Activated T-cell treated with anti-CD3 and anti-CD28 coated beads for 1 hour (primary cell): ENCODE results near the gene PPP1R17.

Experiments used
- DNase-seq: peaks from one replicate; pipeline ENCODE4 v3.0.0-alpha.2; 2020; ENCODE audit warnings: low read depth

The PPP1R17 gene

DNA sequence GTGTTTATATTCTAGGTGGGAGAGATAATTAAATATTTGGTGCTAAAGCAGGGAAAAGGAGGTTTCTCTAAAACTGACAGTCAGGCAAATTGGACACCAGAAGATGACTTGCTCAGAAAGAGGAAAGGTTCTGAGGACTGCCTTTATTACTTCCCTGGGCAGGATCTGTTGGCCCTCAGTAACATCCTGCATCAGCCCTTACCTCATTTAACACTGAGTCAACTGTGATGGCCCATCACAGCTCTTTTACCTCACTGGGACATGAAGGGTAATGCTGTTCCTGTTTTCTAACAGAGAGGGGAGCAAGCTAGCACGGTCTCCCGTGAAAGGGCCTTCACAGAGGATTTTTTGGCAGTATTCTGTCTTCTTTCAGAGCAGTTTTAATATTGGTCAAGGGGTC, 12.0 kb downstream of the PPP1R17 start:
- no peak for DNase-seq

DNA sequence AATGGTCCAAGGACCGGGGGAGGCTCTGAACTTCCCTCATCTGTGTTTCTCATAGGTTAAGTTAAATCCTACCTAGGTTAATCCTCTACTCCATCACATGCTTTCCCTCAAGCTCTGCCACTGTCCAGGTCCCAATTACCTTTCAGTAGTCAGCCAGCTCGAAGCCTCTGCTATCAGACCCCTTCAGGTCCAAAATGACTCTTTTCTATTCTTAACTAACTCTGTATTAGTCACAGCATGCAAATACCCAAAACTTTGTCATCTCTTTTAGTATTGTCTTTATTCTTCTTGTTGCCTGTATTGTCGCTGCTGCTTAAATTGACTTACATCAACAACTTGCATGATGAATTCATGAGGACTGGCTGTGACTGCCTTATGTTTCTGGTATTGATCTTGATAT, 15.3 kb downstream of the PPP1R17 start:
- no peak for DNase-seq

- no peak for DNase-seq
Observed at GRCh38 chr7:31705377-31705776, 18.4 kb downstream of the PPP1R17 start.

DNA sequence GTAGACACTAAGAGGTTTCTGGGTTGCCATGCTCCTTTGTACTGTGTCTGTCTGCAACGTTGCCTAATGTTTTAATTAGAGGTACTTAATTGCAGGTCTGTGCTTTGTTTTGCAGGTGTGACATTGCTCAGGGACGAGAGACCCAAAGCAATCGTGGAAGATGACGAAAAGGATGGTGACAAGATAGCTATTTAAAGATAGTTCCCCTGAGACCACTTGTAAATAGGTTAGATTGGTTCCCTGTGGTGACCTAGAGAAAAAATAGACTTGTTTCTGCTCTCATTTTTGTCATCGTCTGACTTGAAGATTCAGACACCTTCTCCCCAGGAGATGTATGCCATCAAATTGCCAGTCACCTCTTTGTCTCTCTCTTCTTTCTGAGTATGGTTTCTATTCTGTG, 20.1 kb downstream of the PPP1R17 start:
- no peak for DNase-seq

DNA sequence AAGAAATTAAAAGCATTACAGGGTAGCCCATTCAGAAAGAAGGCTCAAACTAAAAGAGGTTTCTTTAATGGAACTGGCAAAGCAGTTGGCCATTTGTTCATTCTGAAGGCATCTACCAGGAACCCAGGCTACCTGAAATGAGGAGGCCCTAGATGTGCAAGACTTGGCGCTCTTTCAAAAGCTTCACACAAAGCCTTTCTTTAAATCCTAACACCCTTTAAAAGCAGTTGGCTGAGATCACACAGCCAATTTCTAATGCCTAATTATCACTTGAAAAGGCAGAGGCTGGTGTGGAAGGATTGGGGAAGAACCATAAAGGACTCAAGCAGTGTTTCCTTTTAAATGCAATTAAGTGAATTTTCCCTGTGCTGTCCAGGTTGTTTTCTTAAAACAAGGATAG, 23.2 kb downstream of the PPP1R17 start:
- no peak for DNase-seq

DNA sequence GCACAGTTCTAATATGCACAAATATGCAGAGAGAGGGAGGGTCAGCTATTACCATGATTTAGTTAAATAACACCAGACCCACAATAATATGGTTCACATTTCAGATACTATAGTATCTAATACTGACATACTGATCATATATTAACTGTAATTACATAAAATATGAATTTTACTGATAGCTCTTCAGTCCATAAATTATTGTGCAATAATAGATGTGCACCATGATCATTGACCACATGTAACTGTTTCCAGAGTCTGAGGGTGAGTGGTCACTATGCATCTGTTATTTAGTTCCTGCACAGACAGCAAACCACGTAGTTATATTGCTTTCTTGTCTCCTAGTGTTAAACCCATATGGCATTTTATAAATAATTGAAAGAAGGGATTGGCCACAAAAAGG, 29.3 kb downstream of the PPP1R17 start:
- DNase-seq: no peak

- no peak for DNase-seq
Observed at GRCh38 chr7:31720366-31720765, 33.4 kb downstream of the PPP1R17 start.

GRCh38 chr7:31724696-31725095, 37.7 kb downstream of the PPP1R17 start:
- DNase-seq: no peak

DNA sequence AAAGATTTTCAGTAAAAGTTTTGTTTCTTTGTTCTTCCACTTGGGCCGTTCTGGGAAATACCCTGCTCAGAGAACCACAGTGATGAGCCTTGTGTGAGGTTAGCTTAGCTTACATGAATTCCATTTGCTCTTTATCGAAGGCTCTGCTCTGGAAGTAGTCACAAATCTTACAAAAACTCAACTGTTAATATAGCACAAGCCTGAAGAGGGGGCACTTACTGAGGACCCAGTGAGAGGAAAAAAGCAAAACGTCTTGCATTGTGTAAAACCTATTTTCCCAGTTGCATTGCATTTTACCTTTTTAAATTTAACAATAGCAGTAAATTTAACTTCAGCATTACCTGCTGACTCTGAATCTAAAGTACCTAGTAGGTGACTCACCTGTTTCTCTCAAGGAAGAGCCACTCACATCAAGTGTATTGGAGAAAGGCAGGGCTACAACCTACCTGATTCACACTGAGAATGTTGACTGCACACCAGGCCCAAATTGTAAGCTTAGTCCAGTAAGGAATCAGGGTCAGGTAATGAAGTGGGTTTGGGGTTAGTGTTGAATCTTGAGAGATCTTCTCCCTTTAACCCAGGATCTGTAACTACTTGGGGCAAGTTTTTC, 42.3 kb downstream of the PPP1R17 start:
- no peak for DNase-seq

DNA sequence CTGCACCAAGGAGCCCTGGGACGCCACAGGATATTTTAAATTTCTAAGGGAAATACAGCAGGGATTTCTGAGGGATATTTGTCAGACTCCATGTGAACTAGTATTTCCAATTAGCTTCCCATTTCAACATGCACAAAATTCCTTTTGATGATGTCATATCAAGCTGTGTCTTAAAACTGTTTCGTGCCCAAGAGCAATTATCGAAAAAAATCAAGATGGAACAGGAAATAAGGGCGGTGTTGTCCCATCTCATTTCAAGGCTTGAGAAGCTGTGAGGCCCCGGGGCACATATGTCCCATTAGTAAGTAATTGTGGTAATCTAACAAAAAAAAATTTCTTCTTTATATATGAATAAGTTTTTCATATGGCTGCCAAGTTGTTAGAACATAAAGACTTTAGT, 47.4 kb downstream of the PPP1R17 start:
- DNase-seq: no peak

DNA sequence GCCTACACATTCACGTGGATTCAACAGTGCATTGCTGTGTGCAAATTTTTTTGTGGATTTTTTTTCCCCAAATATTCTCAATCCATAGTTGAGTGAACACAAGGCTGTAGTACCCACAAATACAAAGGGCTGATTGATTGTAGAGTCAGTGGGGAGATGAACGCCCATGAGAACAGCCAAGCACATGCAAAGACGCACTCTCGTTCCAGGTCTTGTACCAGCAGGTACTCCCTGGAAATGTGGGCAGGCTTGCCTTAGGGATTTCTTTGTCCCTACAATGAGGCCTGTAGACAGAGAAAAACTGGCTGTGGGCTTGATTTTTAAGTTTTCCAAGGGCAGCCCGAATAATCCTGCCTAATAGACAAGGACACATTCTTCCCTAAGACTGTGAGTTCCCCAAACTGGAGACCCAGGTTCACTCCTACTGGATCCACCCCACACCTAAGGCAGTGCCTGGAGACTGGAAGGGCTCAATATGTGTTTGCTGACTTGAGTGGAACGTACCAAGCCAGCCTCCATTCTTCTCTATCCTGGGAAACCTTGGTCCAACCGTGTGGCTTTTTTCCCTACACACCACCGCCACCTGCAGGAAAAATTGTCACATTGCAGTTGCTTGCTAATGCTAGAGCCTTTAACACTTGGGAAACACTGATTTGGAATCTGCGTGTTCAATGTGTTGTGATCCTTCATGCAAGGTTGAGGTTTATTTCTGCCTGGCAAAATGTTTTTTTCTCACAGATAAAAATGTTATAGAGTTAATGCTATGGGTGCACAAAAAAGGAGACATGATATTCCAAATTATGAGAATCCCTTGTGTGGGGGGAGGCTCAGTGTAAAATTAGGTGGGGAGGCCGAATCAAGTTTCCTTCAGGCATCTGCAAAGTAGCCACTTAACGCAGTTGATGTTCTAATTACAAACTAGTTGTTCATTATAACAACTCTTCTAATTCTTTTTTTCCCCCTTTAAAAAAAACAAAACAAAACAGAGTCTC, 49.3 kb downstream of the PPP1R17 start:
- DNase-seq: no peak

DNA sequence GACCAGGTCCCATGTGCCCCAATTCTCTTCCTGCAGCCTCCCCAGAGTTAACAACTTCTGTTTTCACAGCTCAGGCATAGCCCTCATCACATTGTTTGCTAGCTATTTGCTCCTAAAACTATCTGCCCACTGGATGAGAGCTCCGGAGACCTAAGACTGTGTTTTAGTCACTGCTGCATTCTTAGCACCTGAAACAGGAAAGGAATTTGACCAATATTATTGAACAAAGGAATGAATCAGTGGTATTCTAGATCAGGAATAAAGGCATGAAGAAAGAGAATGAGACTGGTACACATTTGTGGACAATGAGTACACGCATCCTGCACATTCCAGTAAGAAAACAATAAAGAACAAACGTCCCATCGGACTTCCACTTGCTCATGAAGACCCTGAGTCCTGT, 54.8 kb downstream of the PPP1R17 start:
- DNase-seq: no peak

DNA sequence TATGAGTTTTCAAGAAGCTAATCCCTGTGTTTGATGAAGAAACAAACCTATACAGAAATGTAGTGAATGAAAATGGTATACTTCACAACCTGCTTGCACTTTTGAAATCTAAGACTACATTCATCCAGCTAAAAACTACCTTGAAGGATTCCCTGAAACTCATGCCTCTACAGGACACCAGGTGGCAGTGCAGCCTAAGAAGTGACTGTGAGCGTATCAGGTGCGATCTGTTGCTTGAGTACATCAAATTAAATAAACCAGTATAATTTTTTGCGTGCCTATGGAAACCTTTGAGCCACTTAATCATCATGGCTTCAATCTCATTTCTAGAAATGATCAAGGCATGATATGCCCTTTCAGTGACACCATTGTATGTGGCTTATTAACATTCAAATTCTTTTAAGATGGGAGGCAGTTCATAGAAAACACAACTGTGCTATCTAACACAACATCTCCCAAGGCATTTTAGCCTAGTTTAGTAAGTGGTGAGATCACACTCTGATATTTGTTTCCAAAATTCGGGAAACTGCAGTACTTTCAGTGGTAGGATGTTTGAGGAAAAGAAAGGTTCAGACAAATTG, 57.4 kb downstream of the PPP1R17 start:
- DNase-seq: no peak

- DNase-seq: no peak
Observed at GRCh38 chr7:31747553-31747952, 60.5 kb downstream of the PPP1R17 start.

DNA sequence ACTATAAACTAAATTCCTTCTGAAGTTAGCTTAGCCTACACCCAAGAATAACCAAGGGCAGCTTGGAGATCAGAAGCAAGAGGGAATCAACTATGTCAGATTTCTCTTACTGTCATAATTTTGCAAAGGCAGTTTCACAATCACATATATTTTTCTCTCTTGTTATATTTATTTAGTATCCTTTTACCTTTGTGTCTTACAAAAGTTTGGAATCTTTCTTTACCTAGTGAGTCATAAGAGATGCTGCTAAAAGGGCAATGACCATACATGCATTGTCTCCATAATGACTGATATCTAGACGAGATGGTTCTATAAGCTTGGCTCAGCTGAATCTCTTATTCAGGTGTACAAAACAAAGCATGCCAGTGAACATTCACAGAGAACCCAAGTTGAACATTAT, 61.1 kb downstream of the PPP1R17 start:
- DNase-seq: no peak

- DNase-seq: no peak
Observed at GRCh38 chr7:31751726-31752125, 64.7 kb downstream of the PPP1R17 start.
